GM15510 (cell line): ENCODE measurements around the gene CCDC54.

ENCODE experiments used
- POLR2A ChIP-seq: IDR thresholded peaks from 3 replicates; pipeline ENCODE4 v1.6.1; 2011; ENCODE audit warnings: borderline replicate concordance; ENCODE audit not compliant: insufficient read length; ENCODE audit errors: extremely low read depth

The CCDC54 gene

GRCh38 chr3:107377151-107377550 is at the start of gene CCDC54:
Gene CCDC54 (plus strand): TSS chr3:107377439. CDS start chr3:107377588, 149 bp downstream.
- no peak for TF ChIP-seq POLR2A

DNA sequence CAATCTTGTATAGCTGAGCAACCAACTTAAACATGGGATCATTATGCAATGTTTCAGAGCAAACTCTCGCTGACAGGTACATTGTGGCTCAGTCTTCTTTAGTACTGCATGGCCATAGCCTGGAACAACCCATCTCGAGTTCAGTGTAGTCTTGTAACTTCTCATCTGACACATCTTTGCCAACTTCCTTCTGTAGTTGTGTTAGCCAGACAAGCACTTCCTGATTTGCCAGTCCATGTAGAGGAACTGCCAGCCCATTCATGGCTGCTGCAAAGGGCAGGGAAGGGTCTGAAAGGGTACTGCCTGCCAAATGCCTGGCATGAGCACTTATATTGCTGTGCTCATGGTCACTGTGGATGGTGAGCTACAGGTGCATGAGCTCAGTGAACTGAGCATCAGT is 49.2 kb upstream of the CCDC54 start:
- no peak for TF ChIP-seq POLR2A

- TF ChIP-seq POLR2A, result no peak
Measured at GRCh38 chr3:107329088-107329487, 48.2 kb upstream of the CCDC54 start.

GRCh38 chr3:107344722-107345121 is 32.5 kb upstream of the CCDC54 start:
- no peak for TF ChIP-seq POLR2A

DNA sequence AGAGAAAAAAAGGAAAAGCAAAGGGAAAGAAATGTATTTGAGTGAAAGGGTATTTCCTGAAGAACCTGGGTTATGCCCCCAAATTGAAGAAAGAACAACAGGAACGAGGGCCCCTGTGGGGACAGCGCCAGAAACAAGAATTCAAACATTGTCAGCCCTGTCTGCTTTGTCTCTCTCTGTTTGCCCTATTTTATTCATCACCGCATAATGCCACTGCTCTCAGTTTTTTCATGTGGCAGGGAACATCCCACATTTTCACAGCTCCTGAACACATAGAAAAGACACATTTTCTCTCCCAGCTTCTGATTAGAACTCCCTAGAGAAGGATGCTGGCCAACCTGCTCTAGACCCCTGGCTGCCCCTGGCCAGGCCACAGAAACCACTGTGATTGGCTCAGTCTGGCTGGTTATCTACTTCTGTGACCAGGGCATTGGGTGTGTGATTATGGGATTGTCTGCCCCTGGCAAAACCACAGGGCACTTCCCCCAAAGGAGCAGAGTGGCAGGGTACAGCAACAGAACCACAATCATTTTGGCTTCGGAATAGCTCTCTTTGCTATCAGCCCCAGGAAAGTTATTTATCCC is 31.3 kb upstream of the CCDC54 start:
- no peak for TF ChIP-seq POLR2A

DNA sequence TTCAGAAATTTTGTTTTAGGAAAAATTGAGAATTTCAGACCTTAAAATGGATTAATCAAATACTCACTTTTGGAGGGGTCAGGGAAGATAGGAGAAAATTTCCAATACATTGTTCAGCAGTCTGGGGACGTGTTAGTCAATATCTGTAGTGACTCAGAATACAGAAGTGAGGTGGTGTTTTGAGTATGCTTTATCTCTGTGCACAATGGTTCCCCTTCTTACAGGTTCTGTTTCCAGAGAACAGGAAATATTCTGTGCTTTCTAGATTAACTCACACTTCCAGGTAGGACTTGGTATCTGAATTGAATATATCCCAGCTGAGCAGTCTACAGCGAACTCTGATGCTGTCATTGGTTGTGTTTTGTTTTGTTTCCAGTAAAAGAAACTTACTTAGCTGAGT is 30.7 kb upstream of the CCDC54 start:
- no peak for TF ChIP-seq POLR2A

DNA sequence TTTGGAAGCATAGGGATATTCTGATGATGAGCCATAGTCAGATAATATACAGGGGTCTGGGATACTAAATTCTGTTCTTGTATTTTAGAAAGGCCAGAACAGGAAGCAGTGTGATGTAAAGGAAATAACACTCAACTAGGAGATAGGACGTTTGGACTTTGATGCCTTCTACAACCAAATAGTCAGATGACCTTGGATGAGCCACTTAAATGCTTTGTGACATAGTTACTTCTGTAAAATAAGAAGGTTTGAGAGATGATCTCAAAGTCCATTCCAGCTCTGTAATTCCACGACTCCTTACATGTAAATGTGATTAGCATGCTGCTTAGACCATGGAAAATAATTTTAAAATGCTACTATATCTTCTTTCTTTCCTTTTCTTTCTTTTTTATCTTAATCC is 29.5 kb upstream of the CCDC54 start:
- no peak for TF ChIP-seq POLR2A

DNA sequence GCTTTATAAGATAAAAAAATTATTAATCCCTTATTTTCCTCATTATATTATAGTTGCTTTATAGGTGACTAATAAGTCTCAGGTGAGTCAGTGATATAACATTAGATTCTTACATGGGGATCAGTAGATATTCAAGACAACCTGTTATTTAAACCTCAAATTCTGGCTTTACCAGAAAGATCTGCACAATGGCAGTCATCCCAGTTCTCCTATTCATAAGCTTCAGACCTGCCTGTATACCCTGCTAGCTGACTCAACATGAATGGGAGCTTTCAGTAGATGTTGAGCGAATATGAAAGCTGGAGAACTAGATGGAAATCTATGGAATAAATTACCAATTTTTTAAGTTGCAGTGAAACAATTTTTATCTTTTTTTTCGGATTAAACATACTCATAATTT is 20.5 kb upstream of the CCDC54 start:
- no peak for TF ChIP-seq POLR2A

GRCh38 chr3:107361633-107362032 is 15.6 kb upstream of the CCDC54 start:
- no peak for TF ChIP-seq POLR2A

- TF ChIP-seq POLR2A, result no peak
Measured at GRCh38 chr3:107365051-107365450, 12.2 kb upstream of the CCDC54 start.

- TF ChIP-seq POLR2A, result no peak
Measured at GRCh38 chr3:107366766-107367165, 10.5 kb upstream of the CCDC54 start.

DNA sequence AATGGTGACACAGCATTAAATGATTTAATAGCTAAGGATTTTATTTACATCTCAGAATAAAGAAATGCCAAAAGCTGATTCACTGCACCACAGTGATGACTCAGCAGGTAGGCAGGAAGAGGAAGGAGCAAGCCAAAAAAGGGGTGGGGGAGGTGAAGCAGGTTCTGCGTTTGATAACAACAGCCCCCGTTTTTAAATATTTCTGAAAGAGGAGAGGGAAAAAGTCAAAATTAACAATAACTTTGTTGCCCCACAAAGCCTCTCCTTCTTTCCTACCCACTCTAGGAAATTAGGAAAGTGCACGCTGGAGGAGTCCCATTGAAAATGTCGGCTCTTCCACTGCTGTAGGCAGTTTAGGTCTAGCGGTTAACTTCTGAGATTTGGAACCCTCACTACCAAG is 9.9 kb upstream of the CCDC54 start:
- no peak for TF ChIP-seq POLR2A

DNA sequence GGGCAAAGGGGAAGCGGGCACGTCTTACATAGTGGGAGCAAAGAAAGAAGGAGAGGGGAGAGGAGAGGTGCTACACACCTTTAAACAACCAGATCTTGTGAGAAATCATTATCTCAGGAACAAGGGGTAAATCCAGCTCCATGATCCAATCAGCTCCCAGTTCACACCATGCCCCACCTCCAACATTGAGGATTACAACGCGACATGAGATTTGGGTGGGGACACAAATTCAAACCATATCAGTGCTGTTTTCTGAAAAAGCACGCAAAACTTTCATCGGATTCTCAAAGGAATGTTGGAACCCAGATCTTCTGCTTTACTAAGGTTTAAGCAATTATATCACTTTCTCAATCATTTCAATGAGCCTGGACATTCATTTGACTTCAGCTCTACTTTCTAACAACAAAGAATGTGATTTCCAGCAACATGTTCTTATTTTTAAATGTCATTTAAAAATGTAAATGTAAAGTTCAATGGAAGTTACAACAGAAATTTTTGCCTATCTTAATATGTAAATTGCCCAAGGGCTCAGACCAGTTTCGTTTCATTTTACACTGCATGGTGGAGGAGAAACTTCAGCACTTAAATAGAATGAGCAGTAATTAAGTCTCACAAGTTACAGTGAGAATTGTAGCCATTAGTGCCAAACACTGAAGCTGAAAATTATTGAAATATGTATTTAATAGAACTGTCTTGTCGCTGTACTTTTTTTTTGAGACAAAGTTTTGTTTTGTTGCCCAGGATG is 8.4 kb upstream of the CCDC54 start:
- no peak for TF ChIP-seq POLR2A

GRCh38 chr3:107369791-107370190 is 7.4 kb upstream of the CCDC54 start:
- TF ChIP-seq POLR2A, result no peak

DNA sequence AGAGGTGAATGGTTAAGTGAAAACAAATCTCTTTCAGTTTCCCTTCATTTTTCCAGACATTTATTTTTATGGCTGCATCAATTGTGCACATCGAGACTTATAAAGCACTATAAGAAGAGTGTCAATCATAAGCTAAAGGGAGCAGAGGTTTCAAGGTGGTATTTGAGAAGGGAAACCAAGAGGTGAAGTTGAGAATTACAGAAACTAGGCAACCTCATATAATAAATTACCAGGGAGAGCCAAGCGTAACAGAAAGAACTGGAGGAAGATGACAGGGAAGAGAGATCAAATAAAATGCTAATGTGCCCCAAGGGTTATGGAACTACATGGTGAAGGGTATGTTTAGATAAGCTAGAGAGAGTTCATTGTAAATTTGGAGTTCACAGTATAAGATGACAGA is 6.3 kb upstream of the CCDC54 start:
- no peak for TF ChIP-seq POLR2A

- no peak for TF ChIP-seq POLR2A
Measured at GRCh38 chr3:107372506-107372905, 4.7 kb upstream of the CCDC54 start.
